ENCODE measurements around the gene ZCCHC8. TPM values are rescaled to one million over a fixed set of nuclear protein-coding genes. Genes with fewer than 3 reads are reported as not detected.
A peak's percentile ranks its signal among the peaks of the same experiment; 100 is the strongest.
"Not testable (repeated sequence)": the region's sequence is repeated elsewhere in the genome, so short reads cannot be mapped to it uniquely, and the experiment has no call there.

Gene ZCCHC8
- total RNA-seq, 8 experiments from 2014 or later: 13.4 to 34.1 (median 22.2) TPM

DNA sequence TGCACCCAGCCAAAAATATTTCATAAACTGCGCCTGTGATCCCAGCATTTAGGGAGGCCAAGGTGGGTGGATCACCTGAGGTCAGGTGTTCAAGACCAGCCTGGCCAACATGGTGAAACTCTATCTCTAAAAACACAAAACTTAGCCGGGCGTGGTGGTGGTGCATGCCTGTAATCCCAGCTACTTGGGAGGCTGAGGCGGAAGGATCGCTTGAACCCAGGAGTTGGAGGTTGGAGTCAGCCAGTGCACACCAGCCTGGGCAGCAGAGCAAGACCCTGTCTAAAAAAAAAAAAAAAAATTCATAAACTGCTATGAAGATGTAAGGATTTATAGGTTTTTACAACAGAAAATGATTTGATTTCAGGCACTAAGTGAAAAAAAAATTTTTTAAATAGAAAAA is 71.7 kb downstream of the ZCCHC8 start:
- H3K4me3 ChIP-seq; ATAC-seq (replicated peaks in 6 of 8); H3K27ac ChIP-seq; H3K4me1 ChIP-seq (replicated peaks in 1 of 2); in situ Hi-C loops (cut with MboI; ENCODE audit: low pct_unique_long_range_greater_than_20kb in 2 of 9, low sequenced_read_pairs in 9 of 9, unreplicated experiment in 9 of 9): not testable (repeated sequence)
- 87 to 100% (median 93%) methylated on average over 1 to 5 of the region's 5 CpGs; no CpG with 5 or more reads in 1 of the 10 experiments for WGBS, 10 experiments

DNA sequence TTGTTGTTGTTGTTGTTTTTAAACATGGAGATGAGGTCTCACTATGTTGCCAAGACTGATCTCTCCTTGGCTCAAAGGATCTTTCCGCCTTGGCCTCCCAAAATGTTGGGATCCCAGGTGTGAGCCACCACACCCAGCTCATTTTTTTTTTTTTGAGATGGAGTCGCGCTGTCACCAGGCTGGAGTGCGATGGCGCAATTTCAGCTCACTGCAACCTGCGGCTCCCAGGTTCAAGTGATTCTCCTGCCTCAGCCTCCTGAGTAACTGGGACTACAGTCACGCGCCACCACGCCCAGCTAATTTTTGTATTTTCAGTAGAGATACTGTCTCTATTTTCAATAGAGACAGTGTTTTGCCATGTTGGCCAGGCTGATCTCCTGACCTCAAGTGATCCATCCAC is 73.3 kb downstream of the ZCCHC8 start:
- Histone ChIP-seq H3K27ac (no peak overlapping the region), H3K4me3 (no peak overlapping the region), H3K4me1 (replicated peaks in 1 of 2) (peaks cover 6% of the 10 kb centered on the region in 2 donors)
- in situ Hi-C loops (cut with MboI; ENCODE audit: low pct_unique_long_range_greater_than_20kb in 2 of 9, low sequenced_read_pairs in 9 of 9, unreplicated experiment in 9 of 9): no loop called here
- 67 to 100% (median 98%) methylated on average over 1 to 9 of the region's 9 CpGs for WGBS, 10 experiments
- no peak for ATAC-seq (replicated peaks in 6 of 8)

DNA sequence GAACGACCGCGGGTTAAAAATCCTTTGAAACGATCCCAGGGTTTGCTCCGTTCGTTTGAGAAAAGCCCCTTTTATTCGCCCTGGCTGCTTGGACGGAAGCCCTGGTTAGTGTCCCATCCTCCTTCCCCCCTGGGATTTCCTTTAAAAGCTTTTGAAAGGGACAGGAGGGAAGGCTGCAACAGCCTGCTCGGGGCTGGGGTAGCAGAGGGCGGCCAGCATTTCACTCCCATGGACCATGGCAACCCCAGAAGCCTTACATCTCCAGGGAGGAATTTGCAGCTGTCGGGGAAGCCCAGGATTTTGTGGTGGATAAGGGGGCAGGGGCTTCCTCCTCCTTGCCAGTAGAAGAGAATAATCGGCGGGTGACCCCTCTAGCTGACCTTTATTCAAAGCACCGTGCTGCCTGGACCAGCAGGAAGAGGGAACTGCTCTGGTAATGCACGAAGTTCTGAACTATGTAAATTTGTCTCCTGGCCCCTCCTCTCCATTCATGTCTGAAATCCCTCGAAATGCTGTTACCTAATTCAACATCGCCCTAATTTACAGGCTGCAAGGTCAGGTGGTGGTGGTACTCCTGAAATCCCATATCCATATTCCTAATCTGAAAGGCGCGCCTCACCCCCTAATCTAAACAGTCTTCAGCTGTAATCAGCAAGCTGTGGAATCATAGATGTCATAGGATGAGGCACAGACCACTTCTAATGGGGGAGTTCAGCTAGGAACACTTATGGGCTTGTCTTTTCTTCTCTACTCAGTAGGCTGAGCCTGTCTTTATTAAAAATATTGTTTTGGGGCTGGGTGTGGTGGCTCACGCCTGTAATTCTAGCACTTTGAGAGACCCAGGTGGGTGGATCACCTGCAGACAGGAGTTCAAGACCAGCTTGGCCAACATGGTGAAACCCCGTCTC is 77.2 kb downstream of the ZCCHC8 start:
- in situ Hi-C loops (cut with MboI; ENCODE audit: low pct_unique_long_range_greater_than_20kb in 2 of 9, low sequenced_read_pairs in 9 of 9, unreplicated experiment in 9 of 9): no loop called here
- peak; percentile 6 to 71 (median 64) for ATAC-seq (replicated peaks in 6 of 8)
- Histone ChIP-seq H3K4me1 (replicated peaks in 1 of 2) (peaks cover 15 to 18% of the 10 kb centered on the region in 2 donors), H3K4me3 (peak overlapping the region; percentile 71 to 99 (median 94)), H3K27ac (peak overlapping the region; percentile 98)
- 0 to 53% (median 13%) methylated on average over 2 to 13 of the region's 21 CpGs for WGBS, 10 experiments

DNA sequence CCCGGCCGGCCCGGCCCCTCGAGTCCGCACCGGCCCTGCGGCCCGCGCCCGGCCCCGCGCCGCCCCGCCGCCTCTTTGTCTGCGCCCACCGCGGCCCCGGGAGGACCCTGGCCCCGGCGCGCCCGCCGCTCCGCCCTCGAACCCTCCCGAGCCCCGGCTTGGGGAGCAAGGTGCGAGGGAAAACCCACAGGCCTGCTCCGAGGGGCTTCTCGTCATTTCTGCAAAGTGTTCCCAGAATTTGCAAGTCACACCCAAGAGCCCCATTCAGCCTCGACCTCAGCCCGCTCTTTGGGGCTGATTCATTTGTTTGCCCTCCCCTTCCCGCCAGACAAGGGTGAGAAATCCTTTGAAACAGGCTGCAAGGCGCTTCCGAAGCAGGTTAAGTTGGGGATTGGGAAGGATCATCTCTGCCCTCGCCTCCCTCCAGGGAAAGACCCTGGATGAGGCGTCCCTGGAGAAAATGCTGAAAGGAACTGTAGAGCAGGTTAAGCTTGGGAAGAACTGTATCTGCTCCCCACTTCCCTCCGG is 77.9 kb downstream of the ZCCHC8 start:
- peak; percentile 3 to 46 (median 14) for ATAC-seq (replicated peaks in 6 of 8)
- H3K27ac ChIP-seq: peak overlapping the region; percentile 98
- peaks cover 15 to 18% of the 10 kb centered on the region in 2 donors for H3K4me1 ChIP-seq (replicated peaks in 1 of 2)
- H3K4me3 ChIP-seq: peak overlapping the region; percentile 71 to 99 (median 94)
- 0% methylated on average over 1 to 5 of the region's 39 CpGs; no CpG with 5 or more reads in 4 of the 10 experiments for WGBS, 10 experiments
- in situ Hi-C loops (cut with MboI; ENCODE audit: low pct_unique_long_range_greater_than_20kb in 2 of 9, low sequenced_read_pairs in 9 of 9, unreplicated experiment in 9 of 9): no loop called here

DNA sequence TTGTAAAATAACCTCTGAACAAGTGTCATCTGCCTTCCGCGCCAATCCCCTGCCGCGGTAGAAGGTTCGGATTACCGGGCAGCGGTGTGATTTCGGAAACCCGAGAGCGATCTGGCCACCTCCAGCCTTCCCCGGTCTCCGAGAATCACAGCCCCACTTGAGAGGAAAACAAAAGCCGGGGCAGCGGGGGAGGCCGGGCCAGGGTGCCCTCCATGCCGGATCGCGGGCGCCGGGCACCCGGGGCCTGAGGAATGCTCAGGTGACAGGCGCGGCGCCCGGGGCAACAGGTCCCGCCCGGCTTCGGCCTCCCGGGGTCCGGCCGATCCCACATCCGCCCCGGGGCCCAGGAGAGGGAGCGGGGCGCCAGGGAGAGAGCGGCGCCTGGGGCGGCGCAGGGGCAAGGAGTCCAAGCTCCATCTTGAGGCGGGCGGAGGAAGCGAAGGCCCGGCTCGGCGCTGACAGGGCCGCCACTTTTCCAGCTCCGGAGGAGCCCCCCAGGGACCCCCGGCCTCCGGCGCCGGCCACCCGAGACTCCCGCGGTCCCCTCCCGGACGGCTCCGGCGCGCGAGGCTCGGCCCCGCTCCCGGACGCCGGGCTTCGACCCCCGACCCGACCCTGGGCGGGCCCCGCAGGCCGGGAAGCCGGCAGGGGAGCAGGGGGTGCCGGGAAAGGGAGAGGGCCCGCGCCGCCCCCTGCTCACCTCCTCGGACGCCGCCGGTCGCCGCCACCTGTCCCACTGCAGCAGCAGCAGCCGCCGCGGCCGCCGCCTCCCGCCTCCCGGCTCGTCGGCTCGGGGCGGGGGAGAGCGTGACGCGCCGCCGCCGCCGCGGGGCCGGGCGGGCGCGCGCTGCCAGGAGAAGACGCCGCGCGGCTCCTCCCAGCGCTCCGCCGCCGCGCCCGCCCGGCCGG is 78.7 kb downstream of the ZCCHC8 start, which contains the start of gene CLIP1:
Gene CLIP1 (minus strand): TSS at position 849 of the 909 bp plus-strand sequence. CDS start 42,217 bp downstream, outside the sequence.
- peaks cover 15 to 18% of the 10 kb centered on the region in 2 donors for H3K4me1 ChIP-seq (replicated peaks in 1 of 2)
- in situ Hi-C loops (cut with MboI; ENCODE audit: low pct_unique_long_range_greater_than_20kb in 2 of 9, low sequenced_read_pairs in 9 of 9, unreplicated experiment in 9 of 9): no loop called here
- peak; percentile 58 to 79 (median 68) for ATAC-seq (replicated peaks in 6 of 8)
- H3K4me3 ChIP-seq: peak within 1 kb of the TSS; percentile 71 to 99 (median 94)
- no CpG with 5 or more reads among the region's 118 CpGs for WGBS, 10 experiments
- H3K27ac ChIP-seq: peak within 1 kb of the TSS; percentile 98

Other genes with a start within 250 kb of the ZCCHC8 start
- 10 to 100 TPM; 13.7 to 38.2 (median 24.0) TPM for gene VPS33A, start 234.4 kb downstream of the ZCCHC8 start, total RNA-seq
- gene CLIP1, start 78.3 kb downstream of the ZCCHC8 start, total RNA-seq: 100 to 1,000 TPM in 1 of 8 experiments, 10 to 100 TPM in 7; 44.5 to 110 (median 65.1) TPM
- gene RSRC2, start 26.0 kb upstream of the ZCCHC8 start, total RNA-seq: 100 to 1,000 TPM in 2 of 8 experiments, 10 to 100 TPM in 6; 65.6 to 129 (median 90.5) TPM
- 10 to 100 TPM in 7 of 8 experiments, 1 to 10 TPM in 1; 6.4 to 60.1 (median 14.1) TPM for gene KNTC1, start 26.3 kb upstream of the ZCCHC8 start, total RNA-seq
- under 1 TPM in 4 of 8 experiments, not detected in 4; 0.23 to 0.42 (median 0.32) TPM for gene HCAR2, start 202.4 kb upstream of the ZCCHC8 start, total RNA-seq
- under 1 TPM in 2 of 8 experiments, not detected in 6; 0.17 to 0.33 TPM for gene HCAR3, start 215.9 kb upstream of the ZCCHC8 start, total RNA-seq
- under 1 TPM in 6 of 8 experiments, not detected in 2; 0.08 to 0.19 (median 0.14) TPM for gene HCAR1, start 229.9 kb upstream of the ZCCHC8 start, total RNA-seq